CD4-positive, alpha-beta T cell treated with Interleukin-21 for 1 hour (primary cell): ENCODE results near the gene PARP2.
"Not testable (repeated sequence)": the region's sequence is repeated elsewhere in the genome, so short reads cannot be mapped to it uniquely, and the experiment has no call there.

Experiments used
- DNase-seq: peaks from one replicate; pipeline ENCODE4 v3.0.0-alpha.2; 2020

The PARP2 gene

GRCh38 chr14:20343092-20343861, at the start of gene PARP2:
Gene PARP2, plus strand, starts transcription at chr14:20343635. Its CDS starts 7 bp downstream, at chr14:20343642.
- peak; percentile 97 for DNase-seq

- DNase-seq: no peak
Measured at GRCh38 chr14:20294636-20295035, 48.8 kb upstream of the PARP2 start.

- DNase-seq: no peak
Measured at GRCh38 chr14:20295067-20295466, 48.4 kb upstream of the PARP2 start.

- no peak for DNase-seq
Measured at GRCh38 chr14:20302042-20302755, 41.2 kb upstream of the PARP2 start.

- DNase-seq: peak; percentile 92
Measured at GRCh38 chr14:20305265-20306078, 38.0 kb upstream of the PARP2 start, which contains the start of gene TTC5. Gene TTC5, minus strand, starts transcription at chr14:20305951. Its CDS starts 14 bp downstream, at chr14:20305937.

GRCh38 chr14:20306079-20306423, 37.4 kb upstream of the PARP2 start:
- DNase-seq: no peak

GRCh38 chr14:20314026-20314425, 29.4 kb upstream of the PARP2 start:
- DNase-seq: no peak

GRCh38 chr14:20317720-20318119, 25.7 kb upstream of the PARP2 start:
- no peak for DNase-seq

- DNase-seq: peak; percentile 80
Measured at GRCh38 chr14:20327005-20327869, 16.2 kb upstream of the PARP2 start.

- DNase-seq: no peak
Measured at GRCh38 chr14:20328705-20329104, 14.7 kb upstream of the PARP2 start.

- DNase-seq: no peak
Measured at GRCh38 chr14:20329355-20329754, 14.1 kb upstream of the PARP2 start.

GRCh38 chr14:20331053-20331613, 12.3 kb upstream of the PARP2 start:
- no peak for DNase-seq

GRCh38 chr14:20332431-20332787, 11.0 kb upstream of the PARP2 start:
- DNase-seq: no peak

- peak; percentile 84 for DNase-seq
Measured at GRCh38 chr14:20332788-20333493, 10.5 kb upstream of the PARP2 start, which contains the start of gene CCNB1IP1. Gene CCNB1IP1, minus strand, starts transcription at chr14:20333279. Its CDS starts 16,756 bp downstream, at chr14:20316523.

GRCh38 chr14:20333494-20333841, 10.0 kb upstream of the PARP2 start:
- DNase-seq: no peak

- DNase-seq: no peak
Measured at GRCh38 chr14:20334017-20334416, 9.4 kb upstream of the PARP2 start.

- not testable (repeated sequence) for DNase-seq
Measured at GRCh38 chr14:20341032-20341431, 2.4 kb upstream of the PARP2 start.

GRCh38 chr14:20341646-20342045, 1.8 kb upstream of the PARP2 start:
- no peak for DNase-seq

GRCh38 chr14:20343862-20344220, 406 bp downstream of the PARP2 start:
- DNase-seq: no peak

GRCh38 chr14:20345366-20345765, 1.9 kb downstream of the PARP2 start:
- DNase-seq: no peak

GRCh38 chr14:20346713-20347112, 3.3 kb downstream of the PARP2 start:
- no peak for DNase-seq

GRCh38 chr14:20347747-20348146, 4.3 kb downstream of the PARP2 start:
- DNase-seq: no peak
